Endothelial cell of umbilical vein (primary cell): ENCODE measurements around the gene SWAP70. TPM values are rescaled to one million over a fixed set of nuclear protein-coding genes. Genes with fewer than 3 reads are reported as not detected.

Experiments
- BruUV-seq: library from RNA; stranded (reverse); fragments of 400-500 nt; replicated peaks from 2 replicates; lab custom pipeline; 2021; lab: Mats Ljungman, UMichigan
- CTCF ChIA-PET: fragments of 300-600, 350-600 bp; sonication (Branson Sonifier 250); formaldehyde crosslinking; loops from one replicate; lab custom pipeline; 2021; ENCODE audit warnings: antibody characterized with exemption, inconsistent platforms; lab: Charles Lee
- POLR2A ChIA-PET: fragments of 300-600, 350-600 bp; sonication (Branson Sonifier 250); formaldehyde crosslinking; loops from one replicate; lab custom pipeline; 2021; ENCODE audit warnings: antibody characterized with exemption, inconsistent platforms; lab: Charles Lee
- DNase-seq: peaks from one replicate; pipeline ENCODE4 v3.0.0-alpha.2; 2011; ENCODE audit warnings: low read depth, low spot score
- FAIRE-seq: peaks from 2 replicates; lab custom pipeline; 2011; peaks lifted over from hg19 to GRCh38; lab: Jason Lieb, UNC
- H2AFZ ChIP-seq: 2 replicates; pipeline ENCODE4 v1.6.0; 2012; ENCODE audit warnings: low read depth, low read length, control low read depth, inconsistent platforms
- H3K27ac ChIP-seq: 2 replicates; pipeline ENCODE4 v1.5.1; 2011; ENCODE audit warnings: low read depth, mild to moderate bottlenecking, control low read depth, low read length, moderate library complexity; ENCODE audit not compliant: insufficient read depth
- H3K27me3 ChIP-seq, 2 experiments: 2 replicates each; pipeline versions ENCODE4 v1.6.0 to v1.6.1; 2011; ENCODE audit warnings: low read length in 2 of 2, mixed read lengths in 1 of 2; ENCODE audit not compliant: control insufficient read depth in 2 of 2, insufficient read depth in 2 of 2
- H3K36me3 ChIP-seq, 2 experiments: 2 replicates in 1 of 2; 3 replicates in 1 of 2; pipeline ENCODE4 v1.5.1; 2011; ENCODE audit warnings: low read length in 2 of 2, mild to moderate bottlenecking in 1 of 2, moderate library complexity in 1 of 2; ENCODE audit not compliant: control insufficient read depth in 2 of 2, insufficient read depth in 2 of 2; ENCODE audit errors: extremely low read depth in 1 of 2
- H3K4me1 ChIP-seq: 3 replicates; pipeline ENCODE4 v1.5.1; 2011; ENCODE audit warnings: mild to moderate bottlenecking, low read length; ENCODE audit not compliant: control insufficient read depth, insufficient read depth; ENCODE audit errors: extremely low read depth
- H3K4me2 ChIP-seq: 2 replicates; pipeline ENCODE4 v1.6.1; 2011; ENCODE audit warnings: low read length, control low read depth, mixed read lengths; ENCODE audit not compliant: insufficient read depth
- H3K4me3 ChIP-seq, 3 experiments: fragments of 200-600 bp in 1 of 3; sonication (generic), shearing (Covaris generic) in 1 of 3; replicated peaks in 1 of 3; 2 replicates each; pipeline ENCODE4 v1.5.1; 2011 to 2016; ENCODE audit warnings: control low read depth in 3 of 3, low read length in 3 of 3, mild to moderate bottlenecking in 2 of 3, inconsistent platforms in 1 of 3, low read depth in 1 of 3, moderate library complexity in 1 of 3; ENCODE audit not compliant: insufficient read depth in 1 of 3
- H3K79me2 ChIP-seq: 2 replicates; pipeline ENCODE4 v1.6.0; 2012; ENCODE audit warnings: low read length, inconsistent platforms; ENCODE audit not compliant: control insufficient read depth, insufficient read depth
- H3K9ac ChIP-seq: replicated peaks from 2 replicates; pipeline ENCODE3; 2011; ENCODE audit warnings: low read length, control low read depth; ENCODE audit not compliant: insufficient read depth; ENCODE audit errors: extremely low read depth
- H3K9me1 ChIP-seq: replicated peaks from 3 replicates; pipeline ENCODE4 v1.6.0; 2011; ENCODE audit warnings: mild to moderate bottlenecking, low read length; ENCODE audit not compliant: control insufficient read depth, insufficient read depth; ENCODE audit errors: extremely low read depth
- H3K9me3 ChIP-seq: replicated peaks from 2 replicates; pipeline ENCODE4 v1.5.1; 2012; ENCODE audit warnings: low read length, inconsistent platforms; ENCODE audit not compliant: control insufficient read depth, insufficient read depth
- H4K20me1 ChIP-seq: replicated peaks from 2 replicates; pipeline ENCODE3; 2011; ENCODE audit warnings: mild to moderate bottlenecking, low read length; ENCODE audit not compliant: control insufficient read depth, insufficient read depth; ENCODE audit errors: extremely low read depth
- CTCF ChIP-seq, 2 donors: IDR thresholded peaks; 1 replicate in 1 of 2; 2 replicates in 1 of 2; pipeline ENCODE4 v1.5.1; 2011; ENCODE audit warnings: low read length in 2 of 2, mild to moderate bottlenecking in 2 of 2, moderate library complexity in 2 of 2, control low read depth in 1 of 2, inconsistent platforms in 1 of 2, low read depth in 1 of 2; ENCODE audit not compliant: insufficient read depth in 1 of 2; ENCODE audit errors: extremely low read depth in 1 of 2
- EZH2 ChIP-seq: IDR thresholded peaks from 2 replicates; pipeline ENCODE4 v1.6.1; 2012; ENCODE audit warnings: borderline replicate concordance, low read depth, mild to moderate bottlenecking, moderate library complexity, low read length, inconsistent platforms; ENCODE audit not compliant: severe bottlenecking
- FOS ChIP-seq: IDR thresholded peaks from 2 replicates; pipeline ENCODE4 v1.6.1; 2011; ENCODE audit warnings: mild to moderate bottlenecking, low read length, moderate library complexity, borderline replicate concordance; ENCODE audit not compliant: insufficient read depth
- GATA2 ChIP-seq: IDR thresholded peaks from 2 replicates; pipeline ENCODE4 v1.7.0; 2011; ENCODE audit warnings: low read depth, mild to moderate bottlenecking, moderate library complexity, mixed read lengths, low read length; ENCODE audit not compliant: insufficient read length, insufficient read depth
- JUN ChIP-seq: IDR thresholded peaks from 2 replicates; pipeline ENCODE4 v1.6.1; 2011; ENCODE audit warnings: borderline replicate concordance, low read depth; ENCODE audit not compliant: insufficient read length, insufficient read depth
- MYC ChIP-seq: IDR thresholded peaks from one replicate; pipeline ENCODE4 v1.6.1; 2011; ENCODE audit warnings: mild to moderate bottlenecking, low read depth, low read length
- POLR2A ChIP-seq: IDR thresholded peaks from 2 replicates; pipeline ENCODE4 v1.6.1; 2012; ENCODE audit warnings: low read depth, mild to moderate bottlenecking, control low read depth, low read length
- POLR2AphosphoS5 ChIP-seq: IDR thresholded peaks from 2 replicates; pipeline ENCODE4 v1.6.1; 2012; ENCODE audit warnings: low read depth, mild to moderate bottlenecking, control low read depth, low read length, moderate library complexity; ENCODE audit not compliant: insufficient read depth
- dilution Hi-C: fragments of 300-500 bp; cut with MboI; formaldehyde crosslinking; loops from one replicate; pipeline ENCODE4 v1.15.0; 2019; ENCODE audit warnings: low sequenced_read_pairs; ENCODE audit not compliant: extremely low pct_ligation_motif_present
- intact Hi-C: fragments of 100-400 bp; cut with micrococcal nuclease; formaldehyde crosslinking; loops from one replicate; pipeline ENCODE4 v1.10.0; 2022
- polyA plus RNA-seq, 4 experiments: library from polyadenylated mRNA; depleted of rRNA in 3 of 4; stranded (reverse) in 3 of 4; unstranded in 1 of 4; fragments of >200 nt; gene quantifications; 2 replicates each; pipeline versions ENCODE4 v1.2.1 to v1.2.3, GENCODE V29; 2011 to 2012; ENCODE audit warnings: missing spikeins in 1 of 4
- total RNA-seq: library from RNA; stranded (reverse); gene quantifications from 2 replicates; pipeline ENCODE4 v1.2.3, GENCODE V29; 2021
- TF ChIP-seq, protein P1 (sequence below): IDR thresholded peaks from 2 replicates; pipeline ENCODE4 v1.6.1; 2011; ENCODE audit not compliant: insufficient read depth, insufficient read length

Gene SWAP70
- total and polyA plus RNA-seq, 2 donors (not counting 3 experiments of a cell fraction or from before 2014, with no cell fraction given), result 52.5 to 165 TPM

- H3K36me3 ChIP-seq, result peaks cover 0 to 10% of the 10 kb centered on the region in 2 experiments
- no peaks in the 10 kb centered on the region for H3K27me3 ChIP-seq
- H3K4me2 ChIP-seq, result peak overlapping the region; percentile 20
- FAIRE-seq (no peak), DNase-seq (peak; percentile 35)
- H4K20me1 ChIP-seq, result no peaks in the 10 kb centered on the region
- intact Hi-C loops (loop anchor here (1.0 to 2.0 kb wide), 2 partner anchors 15 to 90 kb away; no protein-coding TSS in a partner anchor), dilution Hi-C loops (no loop called here)
- peaks cover 51% of the 10 kb centered on the region for H3K79me2 ChIP-seq
- H3K9me1 ChIP-seq, result no peaks in the 10 kb centered on the region
- TF ChIP-seq, protein P1, sequence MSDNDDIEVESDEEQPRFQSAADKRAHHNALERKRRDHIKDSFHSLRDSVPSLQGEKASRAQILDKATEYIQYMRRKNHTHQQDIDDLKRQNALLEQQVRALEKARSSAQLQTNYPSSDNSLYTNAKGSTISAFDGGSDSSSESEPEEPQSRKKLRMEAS, result no peak
- TF ChIP-seq JUN (no peak), GATA2 (no peak), POLR2AphosphoS5 (peak; percentile 8)
- POLR2A ChIA-PET, result interaction anchor here (0.6 to 1.7 kb wide), 3 partner anchors 10 to 587 kb away, joined by 3 read pairs; partner anchors contain the start of genes ADM and ZNF143
- H2AFZ ChIP-seq, result no peak overlapping the region
- H3K4me3 ChIP-seq, result no peak overlapping the region
- CTCF ChIA-PET, result interaction anchor here (1.0 to 2.9 kb wide), 5 partner anchors 9 to 142 kb away, joined by 3 to 16 read pairs (median 9); no protein-coding TSS in a partner anchor
- peak overlapping the region; percentile 94 for H3K27ac ChIP-seq
- no TSS peak for BruUV-seq
- peaks cover 67% of the 10 kb centered on the region for H3K4me1 ChIP-seq
- peak overlapping the region; percentile 48 for H3K9ac ChIP-seq
- H3K9me3 ChIP-seq, result no peaks in the 10 kb centered on the region
Measured at GRCh38 chr11:9717719-9718118, 53.8 kb downstream of the SWAP70 start.

GRCh38 chr11:9718147-9718546 is 54.3 kb downstream of the SWAP70 start:
- no peaks in the 10 kb centered on the region for H4K20me1 ChIP-seq
- FAIRE-seq, result no peak
- CTCF ChIA-PET, result interaction anchor here (1.0 to 2.9 kb wide), 3 partner anchors 8 to 105 kb away, joined by 3 to 16 read pairs (median 9); no protein-coding TSS in a partner anchor
- dilution Hi-C loops (no loop called here), intact Hi-C loops (no loop called here)
- POLR2A ChIA-PET, result interaction anchor here (0.6 kb wide), 1 partner anchor 146 kb away, joined by 4 read pairs; no protein-coding TSS in a partner anchor
- peaks cover 67% of the 10 kb centered on the region for H3K4me1 ChIP-seq
- H3K4me2 ChIP-seq, result peak overlapping the region; percentile 20
- BruUV-seq, result no TSS peak
- H2AFZ ChIP-seq, result no peak overlapping the region
- H3K27me3 ChIP-seq, result no peaks in the 10 kb centered on the region
- H3K27ac ChIP-seq, result peak overlapping the region; percentile 94
- DNase-seq, result no peak
- peaks cover 0 to 10% of the 10 kb centered on the region in 2 experiments for H3K36me3 ChIP-seq
- H3K79me2 ChIP-seq, result peaks cover 51% of the 10 kb centered on the region
- H3K9me1 ChIP-seq, result no peaks in the 10 kb centered on the region
- H3K9ac ChIP-seq, result peak overlapping the region; percentile 48
- no peak overlapping the region for H3K4me3 ChIP-seq
- no peak for TF ChIP-seq JUN
- TF ChIP-seq MYC, result no peak
- no peak for TF ChIP-seq POLR2A
- TF ChIP-seq EZH2, result no peak
- TF ChIP-seq, protein P1, result no peak
- TF ChIP-seq GATA2, result no peak
- no peak for TF ChIP-seq CTCF (IDR thresholded peaks at IDR 0.05; ENCODE audit: extremely low read depth in 1 of 2, insufficient read depth in 1 of 2, low read depth in 1 of 2, low read length in 2 of 2)
- no peak for TF ChIP-seq POLR2AphosphoS5
- no peak for TF ChIP-seq FOS
- no peaks in the 10 kb centered on the region for H3K9me3 ChIP-seq
